CD14-positive monocyte (primary cell): Measurements from ENCODE around the gene CCDC88C. TPM values are rescaled to one million over a fixed set of nuclear protein-coding genes. Genes with fewer than 3 reads are reported as not detected.

Experiments used
- DNase-seq, 3 donors: peaks; one replicate each; pipeline ENCODE4 v3.0.0-alpha.2; 2011 to 2022
- H2AFZ ChIP-seq: 2 replicates; pipeline ENCODE4 v1.6.0; 2012; ENCODE audit warnings: mild to moderate bottlenecking, low read depth, low read length, inconsistent platforms; ENCODE audit not compliant: insufficient read depth, poor library complexity, severe bottlenecking
- H3K27ac ChIP-seq, 2 donors: 1 replicate in 1 of 2; 2 replicates in 1 of 2; pipeline ENCODE4 v1.5.1; 2012 to 2013; ENCODE audit warnings: low read length in 2 of 2, control low read depth in 1 of 2, inconsistent platforms in 1 of 2, low read depth in 1 of 2, mild to moderate bottlenecking in 1 of 2
- H3K27me3 ChIP-seq, 2 donors: one replicate each; pipeline versions ENCODE4 v1.6.0 to v1.6.1; 2011 to 2013; ENCODE audit warnings: low read length in 2 of 2; ENCODE audit not compliant: control insufficient read depth in 2 of 2, insufficient read depth in 2 of 2
- H3K36me3 ChIP-seq, 2 donors: replicated peaks in 1 of 2; 1 replicate in 1 of 2; 2 replicates in 1 of 2; pipeline versions ENCODE4 v1.5.1 to v1.6.1; 2012 to 2013; ENCODE audit warnings: low read length in 2 of 2, control low read depth in 1 of 2, inconsistent platforms in 1 of 2, mild to moderate bottlenecking in 1 of 2; ENCODE audit not compliant: insufficient read depth in 2 of 2, control insufficient read depth in 1 of 2
- H3K4me1 ChIP-seq, 2 donors: 1 replicate in 1 of 2; 2 replicates in 1 of 2; pipeline versions ENCODE4 v1.5.1 to v1.6.1; 2012 to 2013; ENCODE audit warnings: low read length in 2 of 2, control low read depth in 1 of 2, inconsistent platforms in 1 of 2, mild to moderate bottlenecking in 1 of 2, moderate library complexity in 1 of 2; ENCODE audit not compliant: insufficient read depth in 2 of 2, control insufficient read depth in 1 of 2
- H3K4me2 ChIP-seq: replicated peaks from 2 replicates; pipeline ENCODE3; 2012; ENCODE audit warnings: low read length, moderate library complexity, mild to moderate bottlenecking; ENCODE audit not compliant: poor library complexity, severe bottlenecking; ENCODE audit errors: extremely low read depth
- H3K4me3 ChIP-seq, 3 experiments: fragments of 200-600 bp in 1 of 3; sonication (generic) in 1 of 3; replicated peaks in 1 of 3; 1 replicate in 2 of 3; 2 replicates in 1 of 3; pipeline ENCODE4 v1.5.1; 2011 to 2013; ENCODE audit warnings: low read length in 3 of 3, mild to moderate bottlenecking in 3 of 3, control low read depth in 2 of 3, low read depth in 2 of 3, inconsistent platforms in 1 of 3, moderate library complexity in 1 of 3
- H3K79me2 ChIP-seq: 2 replicates; pipeline ENCODE4 v1.6.0; 2012; ENCODE audit warnings: mild to moderate bottlenecking, control low read depth, inconsistent platforms, low read length, moderate library complexity; ENCODE audit not compliant: insufficient read depth
- H3K9ac ChIP-seq: 2 replicates; pipeline ENCODE4 v1.6.0; 2017; ENCODE audit warnings: low read length, mild to moderate bottlenecking; ENCODE audit not compliant: insufficient read depth, poor library complexity, severe bottlenecking
- H3K9me3 ChIP-seq, 2 donors: replicated peaks in 1 of 2; 1 replicate in 1 of 2; 2 replicates in 1 of 2; pipeline versions ENCODE4 v1.5.1 to v1.6.1; 2012 to 2013; ENCODE audit warnings: low read length in 2 of 2, control low read depth in 1 of 2; ENCODE audit not compliant: control insufficient read depth in 1 of 2, insufficient read depth in 1 of 2
- H4K20me1 ChIP-seq: 2 replicates; pipeline ENCODE4 v1.6.0; 2012; ENCODE audit warnings: mild to moderate bottlenecking, low read length, control low read depth, moderate library complexity; ENCODE audit not compliant: insufficient read depth
- H3K27ac Mint-ChIP-seq, 7 donors: one replicate each; pipeline ENCODE4 v1.8.0; 2020; ENCODE audit warnings: mild to moderate bottlenecking in 7 of 7, mixed read lengths in 7 of 7, moderate library complexity in 6 of 7, inconsistent platforms in 2 of 7
- H3K27me3 Mint-ChIP-seq, 3 donors: one replicate each; pipeline ENCODE4 v1.8.0; 2021 to 2022; ENCODE audit warnings: low read depth in 3 of 3, mild to moderate bottlenecking in 3 of 3, mixed read lengths in 3 of 3, moderate library complexity in 3 of 3, inconsistent platforms in 1 of 3
- H3K36me3 Mint-ChIP-seq, 2 donors: one replicate each; pipeline ENCODE4 v1.8.0; 2020; ENCODE audit warnings: mixed read lengths in 2 of 2, inconsistent platforms in 1 of 2, mild to moderate bottlenecking in 1 of 2
- H3K4me1 Mint-ChIP-seq: one replicate; pipeline ENCODE4 v1.8.0; 2020; ENCODE audit warnings: mild to moderate bottlenecking, mixed read lengths
- H3K4me3 Mint-ChIP-seq, 2 donors: one replicate each; pipeline ENCODE4 v1.8.0; 2020; ENCODE audit warnings: mild to moderate bottlenecking in 2 of 2, mixed read lengths in 2 of 2, moderate library complexity in 1 of 2
- H3K9me3 Mint-ChIP-seq, 7 donors: one replicate each; pipeline ENCODE4 v1.8.0; 2020 to 2022; ENCODE audit warnings: mixed read lengths in 7 of 7, mild to moderate bottlenecking in 6 of 7, moderate library complexity in 6 of 7, inconsistent platforms in 2 of 7
- WGBS: methylation state at CpG from one replicate; pipeline ENCODE4 v1.1.5; 2013; ENCODE audit warnings: missing lambda C conversion rate; ENCODE audit not compliant: insufficient coverage; 5-methylcytosine and 5-hydroxymethylcytosine counted together
- intact Hi-C, 2 donors: fragments of 100-400 bp; cut with micrococcal nuclease; formaldehyde crosslinking; loops; one replicate each; pipeline versions ENCODE4 v1.15.0 to v1.15.1; 2023
- polyA plus RNA-seq, 3 donors: library from polyadenylated mRNA; depleted of rRNA in 1 of 3; unstranded in 2 of 3; stranded (reverse) in 1 of 3; fragments of 300-500 nt in 2 of 3; fragments of >200 nt in 1 of 3; fragmentation: Illumina TruSeq in 2 of 3; gene quantifications; 1 replicate in 2 of 3; 2 replicates in 1 of 3; pipeline ENCODE4 v1.2.3, GENCODE V29; 2012 to 2021
- TF ChIP-seq, protein P1 (sequence below): fragments of 200-600 bp; IDR thresholded peaks from one replicate; pipeline ENCODE4 v1.8.0; 2022; ENCODE audit warnings: antibody characterized with exemption, mild to moderate bottlenecking

CCDC88C gene
- polyA plus RNA-seq, 3 donors, result 11.6 to 69.7 (median 12.3) TPM

DNA sequence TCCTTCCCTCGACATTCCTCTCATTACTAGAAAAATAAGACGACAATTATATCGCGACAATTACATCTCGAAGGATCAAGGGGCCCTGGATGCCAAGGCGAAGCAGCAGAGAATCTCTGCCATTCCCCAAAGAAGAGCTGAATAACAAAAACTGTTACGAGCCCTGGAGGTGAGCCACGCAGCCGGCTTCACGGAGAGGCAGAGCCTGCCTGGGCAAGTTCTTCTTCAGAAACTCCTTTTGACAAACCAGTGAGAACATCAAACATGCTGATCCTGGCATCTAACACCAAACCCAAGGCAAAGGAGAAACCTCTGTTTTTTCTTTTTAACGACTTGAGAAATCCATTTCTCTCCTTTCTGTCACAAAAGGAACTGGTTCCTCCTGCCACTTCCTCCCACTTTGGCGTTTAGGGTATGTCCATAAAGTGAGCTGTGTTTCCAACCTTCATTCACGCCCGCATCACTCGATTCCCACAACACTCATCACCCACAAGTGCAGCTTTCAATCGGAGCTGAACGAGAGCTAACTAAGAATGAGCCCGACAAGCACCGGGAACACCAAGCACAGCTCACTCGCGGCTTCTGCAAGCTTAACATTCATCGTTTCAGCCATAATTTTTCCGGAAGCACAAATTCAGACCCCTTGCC, 21.5 kb downstream of the CCDC88C start:
- Histone ChIP-seq H3K4me1 (peaks cover 97 to 98% of the 10 kb centered on the region in 2 donors), H3K27me3 (no peaks in the 10 kb centered on the region), H4K20me1 (peaks cover 81% of the 10 kb centered on the region), H3K9me3 (no peaks in the 10 kb centered on the region), H3K27ac (peak overlapping the region; percentile 83 to 84), H3K4me2 (peak overlapping the region; percentile 84), H3K9ac (peak overlapping the region; percentile 53), H3K79me2 (peaks cover 100% of the 10 kb centered on the region), H3K4me3 (peak overlapping the region in 2 of 3 experiments; percentile 3 to 67), H3K36me3 (no peaks in the 10 kb centered on the region), H2AFZ (no peak overlapping the region)
- intact Hi-C loops, result loop anchor here (2.0 to 5.0 kb wide), 3 partner anchors 17 to 39 kb away; no protein-coding TSS in a partner anchor
- H3K27ac Mint-ChIP-seq, result peak overlapping the region; percentile 88 to 96 (median 95)
- peak overlapping the region; percentile 75 to 92 for H3K4me3 Mint-ChIP-seq
- peaks cover 98% of the 10 kb centered on the region for H3K4me1 Mint-ChIP-seq
- no peaks in the 10 kb centered on the region for H3K9me3 Mint-ChIP-seq
- peaks cover 0 to 6% (median 1%) of the 10 kb centered on the region in 3 donors for H3K27me3 Mint-ChIP-seq
- H3K36me3 Mint-ChIP-seq, result peaks cover 17 to 21% of the 10 kb centered on the region in 2 donors
- WGBS, result 34% methylated on average over 21 of the region's 23 CpGs
- TF ChIP-seq, protein P1, sequence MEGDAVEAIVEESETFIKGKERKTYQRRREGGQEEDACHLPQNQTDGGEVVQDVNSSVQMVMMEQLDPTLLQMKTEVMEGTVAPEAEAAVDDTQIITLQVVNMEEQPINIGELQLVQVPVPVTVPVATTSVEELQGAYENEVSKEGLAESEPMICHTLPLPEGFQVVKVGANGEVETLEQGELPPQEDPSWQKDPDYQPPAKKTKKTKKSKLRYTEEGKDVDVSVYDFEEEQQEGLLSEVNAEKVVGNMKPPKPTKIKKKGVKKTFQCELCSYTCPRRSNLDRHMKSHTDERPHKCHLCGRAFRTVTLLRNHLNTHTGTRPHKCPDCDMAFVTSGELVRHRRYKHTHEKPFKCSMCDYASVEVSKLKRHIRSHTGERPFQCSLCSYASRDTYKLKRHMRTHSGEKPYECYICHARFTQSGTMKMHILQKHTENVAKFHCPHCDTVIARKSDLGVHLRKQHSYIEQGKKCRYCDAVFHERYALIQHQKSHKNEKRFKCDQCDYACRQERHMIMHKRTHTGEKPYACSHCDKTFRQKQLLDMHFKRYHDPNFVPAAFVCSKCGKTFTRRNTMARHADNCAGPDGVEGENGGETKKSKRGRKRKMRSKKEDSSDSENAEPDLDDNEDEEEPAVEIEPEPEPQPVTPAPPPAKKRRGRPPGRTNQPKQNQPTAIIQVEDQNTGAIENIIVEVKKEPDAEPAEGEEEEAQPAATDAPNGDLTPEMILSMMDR, result no peak
- peak; percentile 49 to 62 (median 60) for DNase-seq

DNA sequence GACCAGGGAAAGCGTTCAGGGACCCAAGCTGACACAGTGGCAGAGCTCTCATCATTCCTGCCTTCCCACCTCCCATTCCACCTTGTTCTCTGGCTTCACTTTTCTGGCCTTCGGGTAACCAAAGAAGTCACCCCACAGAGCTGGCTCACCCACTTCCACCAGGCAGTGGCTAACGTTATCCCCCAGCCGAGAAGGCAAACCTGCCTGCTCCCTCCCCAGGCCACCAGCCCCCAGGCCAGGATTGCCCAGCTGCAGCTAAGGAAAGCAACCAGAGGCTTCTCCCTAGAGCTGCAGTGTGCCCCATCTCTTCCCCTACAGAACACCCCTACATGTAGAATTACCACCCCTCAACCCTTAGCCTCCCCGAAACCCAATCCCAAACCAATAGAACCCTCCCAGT, 22.2 kb downstream of the CCDC88C start:
- peak overlapping the region; percentile 83 to 84 for H3K27ac ChIP-seq
- Mint-ChIP-seq H3K9me3 (no peaks in the 10 kb centered on the region), H3K36me3 (peaks cover 17 to 25% of the 10 kb centered on the region in 2 donors), H3K4me1 (peaks cover 100% of the 10 kb centered on the region), H3K4me3 (peak overlapping the region; percentile 12 to 92), H3K27me3 (peaks cover 0 to 6% (median 1%) of the 10 kb centered on the region in 3 donors), H3K27ac (peak overlapping the region; percentile 88 to 96 (median 95))
- no peaks in the 10 kb centered on the region for H3K27me3 ChIP-seq
- TF ChIP-seq, protein P1, result no peak
- H3K4me1 ChIP-seq, result peaks cover 99 to 100% of the 10 kb centered on the region in 2 donors
- peak overlapping the region in 1 of 3 experiments; percentile 67 for H3K4me3 ChIP-seq
- no peaks in the 10 kb centered on the region for H3K9me3 ChIP-seq
- DNase-seq, result no peak
- H3K36me3 ChIP-seq, result no peaks in the 10 kb centered on the region
- 71% methylated on average over 5 of the region's 5 CpGs for WGBS
- H4K20me1 ChIP-seq, result peaks cover 84% of the 10 kb centered on the region
- H2AFZ ChIP-seq, result no peak overlapping the region
- intact Hi-C loops, result loop anchor here (5.0 kb wide), 2 partner anchors 33 to 38 kb away; no protein-coding TSS in a partner anchor
- peak overlapping the region; percentile 84 for H3K4me2 ChIP-seq
- peaks cover 100% of the 10 kb centered on the region for H3K79me2 ChIP-seq
- peak overlapping the region; percentile 53 for H3K9ac ChIP-seq
